ENCODE measurements around the gene SLC35B4. TPM values are rescaled to one million over a fixed set of nuclear protein-coding genes. Genes with fewer than 3 reads are reported as not detected.

SLC35B4 gene, protein sequence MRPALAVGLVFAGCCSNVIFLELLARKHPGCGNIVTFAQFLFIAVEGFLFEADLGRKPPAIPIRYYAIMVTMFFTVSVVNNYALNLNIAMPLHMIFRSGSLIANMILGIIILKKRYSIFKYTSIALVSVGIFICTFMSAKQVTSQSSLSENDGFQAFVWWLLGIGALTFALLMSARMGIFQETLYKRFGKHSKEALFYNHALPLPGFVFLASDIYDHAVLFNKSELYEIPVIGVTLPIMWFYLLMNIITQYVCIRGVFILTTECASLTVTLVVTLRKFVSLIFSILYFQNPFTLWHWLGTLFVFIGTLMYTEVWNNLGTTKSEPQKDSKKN
- 17.1 and 22.0 TPM in 2 replicates for total RNA-seq

DNA sequence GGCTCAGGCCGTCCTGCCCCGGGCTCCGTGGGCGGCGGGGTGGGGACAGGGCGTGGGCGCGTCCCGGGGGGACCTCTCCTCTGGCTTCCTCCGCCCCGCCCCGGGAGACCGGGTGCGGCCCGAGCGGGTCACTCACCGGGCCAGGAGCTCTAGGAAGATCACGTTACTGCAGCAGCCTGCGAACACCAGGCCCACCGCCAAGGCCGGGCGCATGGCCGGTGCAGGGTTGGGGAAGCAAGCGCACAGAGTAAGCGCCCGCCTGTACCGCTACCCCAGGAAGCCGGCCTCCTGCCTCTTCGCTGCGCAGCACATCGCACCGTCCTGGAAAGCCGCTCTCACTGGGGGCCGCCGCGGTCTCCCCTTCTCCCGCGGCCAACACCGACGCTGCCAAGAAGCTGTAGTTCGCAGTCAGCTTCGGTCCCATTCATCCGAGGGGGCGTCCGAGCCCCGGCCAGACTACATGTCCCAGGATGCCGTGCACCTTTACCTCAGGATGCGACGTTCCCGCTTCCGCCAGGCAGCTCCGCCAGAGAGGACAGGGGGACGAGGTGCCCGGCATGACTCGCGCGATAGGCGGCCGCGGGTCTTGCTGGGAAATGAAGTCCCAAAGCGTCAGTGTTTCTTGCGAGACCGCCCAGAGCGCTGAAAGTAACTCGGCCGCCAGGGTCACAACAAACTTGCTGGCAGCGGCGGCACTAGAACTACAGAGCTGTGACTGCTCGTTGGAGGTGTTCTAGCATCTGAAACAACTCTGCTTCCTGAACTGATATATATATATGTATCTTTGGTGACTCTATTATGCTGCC is at the start of gene SLC35B4:
Gene SLC35B4, minus strand, starts transcription at position 392 of the 806 bp plus-strand sequence. Its CDS starts 179 bp downstream, at position 213.
- Mint-ChIP-seq H3K36me3 (ENCODE audit: low read depth) (peaks cover 2% of the 10 kb centered on the region), H3K4me3 (peak within 1 kb of the TSS; percentile 94), H3K4me1 (peaks cover 14% of the 10 kb centered on the region), H3K27ac (peak within 1 kb of the TSS; percentile 87), H3K9me3 (no peaks in the 10 kb centered on the region), H3K27me3 (peaks cover 4% of the 10 kb centered on the region)
- ChIA-PET CTCF (interaction anchor here (1.0 kb wide), 1 partner anchor 41 kb away, joined by 3 read pairs; no protein-coding TSS in a partner anchor), POLR2A (interaction anchor here (1.0 to 2.0 kb wide), 6 partner anchors 24 to 1235 kb away, joined by 3 to 9 read pairs (median 7); partner anchors contain the start of genes AKR1B1, BPGM, CHCHD3 and LRGUK)
- TF ChIP-seq, protein P1, sequence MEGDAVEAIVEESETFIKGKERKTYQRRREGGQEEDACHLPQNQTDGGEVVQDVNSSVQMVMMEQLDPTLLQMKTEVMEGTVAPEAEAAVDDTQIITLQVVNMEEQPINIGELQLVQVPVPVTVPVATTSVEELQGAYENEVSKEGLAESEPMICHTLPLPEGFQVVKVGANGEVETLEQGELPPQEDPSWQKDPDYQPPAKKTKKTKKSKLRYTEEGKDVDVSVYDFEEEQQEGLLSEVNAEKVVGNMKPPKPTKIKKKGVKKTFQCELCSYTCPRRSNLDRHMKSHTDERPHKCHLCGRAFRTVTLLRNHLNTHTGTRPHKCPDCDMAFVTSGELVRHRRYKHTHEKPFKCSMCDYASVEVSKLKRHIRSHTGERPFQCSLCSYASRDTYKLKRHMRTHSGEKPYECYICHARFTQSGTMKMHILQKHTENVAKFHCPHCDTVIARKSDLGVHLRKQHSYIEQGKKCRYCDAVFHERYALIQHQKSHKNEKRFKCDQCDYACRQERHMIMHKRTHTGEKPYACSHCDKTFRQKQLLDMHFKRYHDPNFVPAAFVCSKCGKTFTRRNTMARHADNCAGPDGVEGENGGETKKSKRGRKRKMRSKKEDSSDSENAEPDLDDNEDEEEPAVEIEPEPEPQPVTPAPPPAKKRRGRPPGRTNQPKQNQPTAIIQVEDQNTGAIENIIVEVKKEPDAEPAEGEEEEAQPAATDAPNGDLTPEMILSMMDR (IDR thresholded peaks at IDR 0.05) = no peak
- intact Hi-C loops (cut with micrococcal nuclease) = loop anchor here (1.0 to 5.0 kb wide), 11 partner anchors 23 to 1660 kb away; partner anchors contain the start of genes AKR1B1, BPGM, CHCHD3 and CNOT4
- peak; percentile 89 for DNase-seq
- peak; percentile 97 for ATAC-seq (ENCODE audit: low read depth)

GRCh38 chr7:134366481-134366880 is 49.8 kb upstream of the SLC35B4 start:
- DNase-seq (no peak), ATAC-seq (ENCODE audit: low read depth) (no peak)
- Mint-ChIP-seq H3K4me1 (no peaks in the 10 kb centered on the region), H3K9me3 (no peaks in the 10 kb centered on the region), H3K36me3 (ENCODE audit: low read depth) (no peaks in the 10 kb centered on the region), H3K27me3 (peaks cover 21% of the 10 kb centered on the region), H3K4me3 (no peak overlapping the region), H3K27ac (no peak overlapping the region)
- ChIA-PET CTCF (interaction anchor here (1.6 kb wide), 1 partner anchor 9 kb away, joined by 4 read pairs; no protein-coding TSS in a partner anchor), POLR2A (no interaction called here)
- TF ChIP-seq, protein P1 (IDR thresholded peaks at IDR 0.05) = no peak
- intact Hi-C loops (cut with micrococcal nuclease) = no loop called here

- Mint-ChIP-seq H3K27me3 (peaks cover 24% of the 10 kb centered on the region), H3K4me3 (no peak overlapping the region), H3K4me1 (no peaks in the 10 kb centered on the region), H3K9me3 (no peaks in the 10 kb centered on the region), H3K36me3 (ENCODE audit: low read depth) (no peaks in the 10 kb centered on the region), H3K27ac (no peak overlapping the region)
- TF ChIP-seq, protein P1 (IDR thresholded peaks at IDR 0.05) = no peak
- ChIA-PET POLR2A (no interaction called here), CTCF (no interaction called here)
- DNase-seq = no peak
- no peak for ATAC-seq (ENCODE audit: low read depth)
- intact Hi-C loops (cut with micrococcal nuclease) = no loop called here
Measured at GRCh38 chr7:134365341-134366054, 48.8 kb upstream of the SLC35B4 start.

- ATAC-seq (ENCODE audit: low read depth) (no peak), DNase-seq (no peak)
- Mint-ChIP-seq H3K27me3 (peaks cover 17% of the 10 kb centered on the region), H3K36me3 (ENCODE audit: low read depth) (no peaks in the 10 kb centered on the region), H3K4me3 (no peak overlapping the region), H3K27ac (no peak overlapping the region), H3K9me3 (no peaks in the 10 kb centered on the region), H3K4me1 (no peaks in the 10 kb centered on the region)
- ChIA-PET POLR2A (no interaction called here), CTCF (no interaction called here)
- intact Hi-C loops (cut with micrococcal nuclease) = no loop called here
- TF ChIP-seq, protein P1 (IDR thresholded peaks at IDR 0.05) = no peak
Measured at GRCh38 chr7:134364619-134365037, 47.9 kb upstream of the SLC35B4 start.

Data from activated B cell treated with CpG ODN at 0.5 μM for 24 hours (primary cell).